Gastrocnemius medialis (tissue), 4 donors: ENCODE measurements around the gene PRPF40A. TPM values are rescaled to one million over a fixed set of nuclear protein-coding genes. Genes with fewer than 3 reads are reported as not detected.
"Not testable (repeated sequence)": the region's sequence is repeated elsewhere in the genome, so short reads cannot be mapped to it uniquely, and the experiment has no call there.

Source experiments
- ATAC-seq, 2 donors: fragments of 150-250 bp; one replicate each; pipeline ENCODE4 v1.9.1; 2016
- DNase-seq, 2 donors: peaks; one replicate each; pipeline ENCODE4 v3.0.0-alpha.2; 2019
- H3K27ac ChIP-seq, 4 donors: fragments of 200-600 bp; sonication (generic); 1 replicate in 1 of 4; 2 replicates in 3 of 4; pipeline ENCODE4 v1.5.1; 2016 to 2018; ENCODE audit warnings: mild to moderate bottlenecking in 2 of 4, moderate library complexity in 1 of 4
- H3K27me3 ChIP-seq, 3 donors: fragments of 200-600 bp; sonication (generic) in 2 of 3; 1 replicate in 1 of 3; 2 replicates in 2 of 3; pipeline versions ENCODE4 v1.5.1 to v1.6.0; 2016 to 2019; ENCODE audit warnings: mild to moderate bottlenecking in 1 of 3, moderate library complexity in 1 of 3
- H3K36me3 ChIP-seq, 2 donors: fragments of 200-600 bp; sonication (generic) in 1 of 2; one replicate each; pipeline ENCODE4 v1.5.1; 2017 to 2018
- H3K4me1 ChIP-seq, 2 donors: fragments of 200-600 bp; sonication (generic) in 1 of 2; one replicate each; pipeline ENCODE4 v1.5.1; 2016 to 2017; ENCODE audit warnings: mild to moderate bottlenecking in 2 of 2
- H3K4me3 ChIP-seq, 4 donors: fragments of 200-600 bp; sonication (generic) in 3 of 4; 1 replicate in 1 of 4; 2 replicates in 3 of 4; pipeline ENCODE4 v1.5.1; 2016 to 2019; ENCODE audit warnings: mild to moderate bottlenecking in 2 of 4
- H3K9me3 ChIP-seq, 3 donors: fragments of 200-600 bp; sonication (generic) in 2 of 3; 1 replicate in 1 of 3; 2 replicates in 2 of 3; pipeline ENCODE4 v1.5.1; 2016 to 2019
- CTCF ChIP-seq, 5 experiments: fragments of 450-650 bp in 3 of 5; fragments of 200-600 bp in 2 of 5; sonication (generic) in 2 of 5; IDR thresholded peaks in 4 of 5; conservative IDR thresholded peaks in 1 of 5; 1 replicate in 4 of 5; 2 replicates in 1 of 5; pipeline ENCODE4 v1.5.1; 2016 to 2019; ENCODE audit warnings: antibody characterized with exemption in 5 of 5, mild to moderate bottlenecking in 3 of 5, moderate library complexity in 3 of 5
- POLR2A ChIP-seq, 2 donors: fragments of 450-650 bp; IDR thresholded peaks; one replicate each; pipeline ENCODE4 v1.6.1; 2017; ENCODE audit warnings: antibody characterized with exemption in 2 of 2, mild to moderate bottlenecking in 2 of 2, moderate library complexity in 2 of 2
- in situ Hi-C, 4 donors: fragments of 200-750 bp; cut with MboI; loops; one replicate each; pipeline versions ENCODE4 v1.15.0 to v1.8.0; 2017; ENCODE audit warnings: low sequenced_read_pairs in 4 of 4
- intact Hi-C: fragments of 100-400 bp; cut with DNase I; formaldehyde crosslinking; loops from one replicate; pipeline ENCODE4 v1.15.1; 2023; ENCODE audit warnings: low total_unique reads
- total RNA-seq, 4 donors: library from RNA; depleted of rRNA; stranded (reverse); fragments of >200 nt; gene quantifications; one replicate each; pipeline versions ENCODE4 v1.1.0 to v1.2.3, GENCODE V29; 2016

The PRPF40A gene
- total RNA-seq: 10 to 100 TPM; 65.3 to 78.0 (median 69.9) TPM

- in situ Hi-C loops (loop anchor here in 1 of 4 donors (25.0 kb wide), 1 partner anchor 880 kb away; the partner anchor contains the start of gene ARL5A), intact Hi-C loops (loop anchor here (1.0 to 5.0 kb wide), 4 partner anchors 70 to 890 kb away; partner anchors contain the start of genes ARL5A and STAM2)
- peaks cover 40 to 46% of the 10 kb centered on the region in 2 donors for H3K4me1 ChIP-seq
These were observed at the start of gene PRPF40A for GRCh38 chr2:152717228-152718075. Gene PRPF40A (minus strand): TSS chr2:152717461. CDS start chr2:152717439, 22 bp downstream.

DNA sequence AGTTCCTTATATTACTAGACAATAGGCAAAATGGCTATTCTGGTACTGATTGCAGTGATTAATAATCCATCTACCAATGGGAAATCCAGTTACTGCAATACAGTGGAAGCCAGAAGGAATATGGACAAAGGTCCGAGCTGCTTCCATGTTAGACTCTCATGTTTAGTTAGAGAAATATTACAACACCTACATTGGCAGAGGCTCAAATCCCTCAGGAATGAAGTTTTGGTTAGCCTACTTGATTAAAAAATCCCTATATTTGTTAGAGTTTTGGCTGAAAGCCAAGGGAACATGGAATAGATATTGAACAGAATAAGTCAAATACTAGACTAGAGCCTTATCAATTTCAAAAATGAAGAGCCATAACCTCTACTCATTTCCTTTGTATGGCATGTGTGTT lies 49.7 kb upstream of the PRPF40A start:
- Histone ChIP-seq H3K36me3 (peaks cover 0 to 9% of the 10 kb centered on the region in 2 donors), H3K27me3 (no peaks in the 10 kb centered on the region), H3K27ac (no peak overlapping the region), H3K4me1 (no peaks in the 10 kb centered on the region), H3K4me3 (no peak overlapping the region), H3K9me3 (no peaks in the 10 kb centered on the region)
- in situ Hi-C loops (no loop called here), intact Hi-C loops (no loop called here)
- TF ChIP-seq CTCF (IDR thresholded peaks at IDR 0.05 in 4 of 5, conservative IDR thresholded peaks at IDR 0.05 in 1 of 5) (no peak), POLR2A (IDR thresholded peaks at IDR 0.05) (no peak)
- ATAC-seq (no peak), DNase-seq (no peak)

More at GRCh38 chr2:152717228-152718075, at the start of gene PRPF40A:
- ATAC-seq: peak; percentile 81 to 82
- Histone ChIP-seq H3K9me3 (no peaks in the 10 kb centered on the region), H3K27ac (peak within 1 kb of the TSS; percentile 95 to 99 (median 98)), H3K27me3 (no peaks in the 10 kb centered on the region), H3K4me3 (peak within 1 kb of the TSS; percentile 89 to 99 (median 94)), H3K36me3 (no peaks in the 10 kb centered on the region)
- DNase-seq: peak; percentile 99
- TF ChIP-seq POLR2A (IDR thresholded peaks at IDR 0.05) (peak; percentile 79 to 83), CTCF (IDR thresholded peaks at IDR 0.05 in 4 of 5, conservative IDR thresholded peaks at IDR 0.05 in 1 of 5) (peak in 1 of 5 experiments; percentile 19)

DNA sequence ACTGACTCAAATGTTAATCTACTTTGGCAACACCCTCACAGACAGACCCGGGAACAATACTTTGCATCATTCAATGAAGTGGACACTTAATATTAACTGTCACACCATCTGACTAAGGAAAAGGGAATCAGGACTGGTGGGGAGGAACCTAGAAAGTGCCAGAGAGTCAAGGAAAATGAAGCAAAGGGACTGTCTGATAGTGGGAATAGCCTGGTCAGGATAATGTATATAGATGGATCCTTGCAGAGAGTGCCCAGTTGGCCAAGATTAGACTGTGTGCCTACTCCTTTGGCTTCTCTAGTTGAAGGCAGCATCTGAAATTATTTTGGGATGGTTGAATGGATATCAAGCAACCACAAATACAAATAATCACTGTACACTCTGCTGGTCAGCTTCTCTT lies 46.4 kb upstream of the PRPF40A start:
- Histone ChIP-seq H3K27ac (no peak overlapping the region), H3K27me3 (no peaks in the 10 kb centered on the region), H3K36me3 (peaks cover 0 to 15% of the 10 kb centered on the region in 2 donors), H3K4me3 (no peak overlapping the region), H3K9me3 (no peaks in the 10 kb centered on the region), H3K4me1 (no peaks in the 10 kb centered on the region)
- ATAC-seq (no peak), DNase-seq (no peak)
- intact Hi-C loops: no loop called here
- in situ Hi-C loops: no loop called here
- TF ChIP-seq CTCF (IDR thresholded peaks at IDR 0.05 in 4 of 5, conservative IDR thresholded peaks at IDR 0.05 in 1 of 5) (no peak), POLR2A (IDR thresholded peaks at IDR 0.05) (no peak)

GRCh38 chr2:152763208-152763607 lies 45.9 kb upstream of the PRPF40A start:
- DNase-seq, H3K27me3 ChIP-seq, H3K27ac ChIP-seq, ATAC-seq, intact Hi-C loops, H3K4me3 ChIP-seq, H3K9me3 ChIP-seq, in situ Hi-C loops, H3K4me1 ChIP-seq: not testable (repeated sequence)
- H3K36me3 ChIP-seq: peaks cover 0 to 19% of the 10 kb centered on the region in 2 donors

DNA sequence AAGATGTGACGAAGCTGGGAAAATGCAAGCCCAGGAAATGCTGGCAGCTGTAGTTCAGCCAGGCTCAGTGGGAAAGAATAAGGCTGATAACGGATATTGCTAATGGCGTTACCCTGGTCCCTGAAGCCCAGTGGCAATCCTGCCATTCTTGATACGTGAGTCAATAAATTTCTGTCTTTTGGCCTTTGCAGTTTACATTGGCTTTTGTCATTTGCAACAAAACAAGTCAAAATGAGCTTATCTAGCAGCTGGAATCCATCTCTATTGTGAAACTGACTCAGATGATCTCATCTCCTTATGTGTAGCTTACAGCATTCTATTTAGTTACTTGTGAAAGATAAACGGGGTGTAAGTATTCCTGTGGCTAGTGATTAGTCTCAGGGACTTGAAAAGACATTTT lies 44.9 kb upstream of the PRPF40A start:
- H3K9me3 ChIP-seq: no peaks in the 10 kb centered on the region
- H3K27me3 ChIP-seq: no peaks in the 10 kb centered on the region
- DNase-seq (no peak), ATAC-seq (no peak)
- in situ Hi-C loops: no loop called here
- intact Hi-C loops: no loop called here
- peaks cover 0 to 27% of the 10 kb centered on the region in 2 donors for H3K36me3 ChIP-seq
- H3K4me3 ChIP-seq: no peak overlapping the region
- H3K27ac ChIP-seq: no peak overlapping the region
- no peaks in the 10 kb centered on the region for H3K4me1 ChIP-seq
- TF ChIP-seq CTCF (IDR thresholded peaks at IDR 0.05 in 4 of 5, conservative IDR thresholded peaks at IDR 0.05 in 1 of 5) (no peak), POLR2A (IDR thresholded peaks at IDR 0.05) (no peak)
